ENCODE results near the gene ODAPH.
"Not testable (repeated sequence)": the region's sequence is repeated elsewhere in the genome, so short reads cannot be mapped to it uniquely, and the experiment has no call there.

The ODAPH gene, protein sequence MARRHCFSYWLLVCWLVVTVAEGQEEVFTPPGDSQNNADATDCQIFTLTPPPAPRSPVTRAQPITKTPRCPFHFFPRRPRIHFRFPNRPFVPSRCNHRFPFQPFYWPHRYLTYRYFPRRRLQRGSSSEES

DNA sequence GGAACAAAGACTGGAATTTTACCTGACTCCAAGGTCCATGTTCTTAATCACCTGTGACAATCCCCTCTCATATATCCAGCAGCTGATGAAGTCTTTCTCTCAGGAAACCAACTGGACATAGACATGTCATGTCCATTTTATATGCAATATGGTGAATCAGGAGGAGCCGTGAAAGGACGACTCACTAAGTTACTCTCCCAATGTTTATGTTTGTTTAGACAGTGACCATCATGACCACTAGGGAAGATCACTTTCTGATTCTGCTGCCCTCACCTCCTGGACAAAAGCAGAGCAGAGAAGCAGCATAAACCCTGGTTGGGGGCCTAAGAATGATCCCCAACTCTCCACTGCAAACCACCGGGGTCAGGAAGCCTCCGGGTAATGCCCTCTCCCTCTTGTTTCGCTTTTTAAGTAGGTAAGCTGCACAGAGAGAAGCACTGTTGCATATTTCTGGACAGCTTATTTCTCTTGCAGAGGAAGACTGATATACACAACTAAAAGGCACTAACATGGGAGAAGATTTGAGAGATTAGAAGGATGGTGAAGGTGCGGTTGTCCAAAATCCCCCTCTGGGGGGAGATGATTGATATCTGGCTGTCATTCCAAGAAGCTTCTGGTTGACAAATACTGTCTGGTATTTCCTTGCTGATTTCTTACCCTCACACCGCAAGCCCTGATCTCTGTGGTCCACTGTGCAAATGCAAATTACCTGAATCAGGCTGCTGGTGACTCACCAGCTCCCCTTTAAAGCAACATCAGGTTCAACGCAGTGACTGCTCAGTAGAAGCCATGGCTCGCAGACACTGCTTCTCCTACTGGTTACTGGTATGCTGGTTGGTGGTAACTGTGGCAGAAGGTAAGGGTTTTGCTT is at the start of gene ODAPH:
ODAPH (plus strand) TSS at position 773 of the 871 bp plus-strand sequence; CDS start at position 790, 17 bp downstream.
- DNase-seq: peak; percentile 20

DNA sequence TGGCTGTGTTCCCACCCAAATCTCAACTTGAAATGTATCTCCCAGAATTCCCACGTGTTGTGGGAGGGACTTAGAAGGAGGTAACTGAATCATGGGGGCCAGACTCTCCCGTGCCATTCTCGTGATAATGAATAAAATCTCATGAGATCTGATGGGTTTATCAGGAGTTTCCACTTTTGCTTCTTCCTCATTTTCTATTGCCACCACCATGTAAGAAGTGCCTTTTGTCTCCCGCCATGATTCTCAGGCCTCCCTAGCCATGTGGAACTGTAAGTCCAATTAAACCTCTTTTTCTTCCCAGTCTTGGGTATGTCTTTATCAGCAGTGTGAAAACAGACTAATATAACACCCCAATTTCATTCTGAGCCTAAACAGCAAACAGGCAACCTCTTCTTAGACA is 46.3 kb upstream of the ODAPH start:
- DNase-seq: not testable (repeated sequence)

DNA sequence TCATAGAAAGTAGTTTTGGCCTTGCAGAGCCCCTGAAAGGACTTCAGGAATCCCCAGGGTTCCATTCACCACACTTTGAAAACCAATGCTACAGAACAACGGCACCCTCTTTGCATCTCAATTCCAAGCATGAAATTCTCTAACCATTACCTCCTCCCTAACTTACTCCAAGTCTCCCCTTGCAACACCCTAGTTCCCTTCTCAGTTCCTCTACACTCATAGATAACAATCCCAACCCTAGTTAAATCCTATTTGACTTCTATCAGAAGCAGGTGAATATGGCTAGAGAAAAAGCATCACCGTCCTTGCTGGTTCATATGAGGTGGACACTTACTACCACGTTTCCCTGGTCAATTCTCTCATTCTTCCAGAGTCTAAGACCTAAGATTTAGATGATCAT is 44.0 kb upstream of the ODAPH start:
- DNase-seq: no peak

DNA sequence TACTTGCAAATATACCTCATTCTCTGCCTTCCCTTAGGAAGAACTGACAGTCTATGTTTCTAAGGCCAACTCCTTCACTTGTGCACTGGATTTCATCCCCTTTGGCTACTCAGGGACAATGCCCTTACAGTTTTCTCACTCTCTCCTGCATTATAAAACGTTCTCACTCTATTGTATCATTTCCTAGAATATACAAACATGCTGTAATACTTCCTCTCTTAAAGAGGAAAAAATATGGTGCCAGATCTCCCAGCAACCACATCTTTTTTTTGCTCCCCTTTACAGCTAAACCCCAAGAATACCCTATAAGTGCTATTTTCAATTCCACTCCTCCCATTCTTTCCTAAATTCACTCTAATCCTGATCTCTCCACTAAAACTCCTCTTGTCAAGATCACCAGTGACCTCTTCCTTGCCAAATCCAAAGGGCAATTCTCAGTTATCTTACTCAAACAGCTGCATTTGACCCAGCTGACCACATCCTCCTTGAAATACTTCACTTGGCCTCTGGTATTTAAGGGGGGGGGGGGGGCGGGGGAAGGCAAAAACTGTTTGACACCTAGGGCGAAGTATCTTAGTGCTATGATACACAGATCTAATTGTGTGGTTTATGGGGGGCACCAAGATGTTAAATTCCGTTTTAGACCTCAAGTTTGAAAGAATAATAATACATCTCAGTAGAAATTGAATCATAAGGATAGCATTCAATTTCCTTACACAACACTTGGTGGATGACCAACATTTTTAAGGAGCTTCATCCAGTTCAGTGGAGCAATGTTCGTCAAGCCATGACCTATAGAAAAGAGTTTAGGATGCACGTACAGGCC is 43.3 kb upstream of the ODAPH start:
- no peak for DNase-seq

DNA sequence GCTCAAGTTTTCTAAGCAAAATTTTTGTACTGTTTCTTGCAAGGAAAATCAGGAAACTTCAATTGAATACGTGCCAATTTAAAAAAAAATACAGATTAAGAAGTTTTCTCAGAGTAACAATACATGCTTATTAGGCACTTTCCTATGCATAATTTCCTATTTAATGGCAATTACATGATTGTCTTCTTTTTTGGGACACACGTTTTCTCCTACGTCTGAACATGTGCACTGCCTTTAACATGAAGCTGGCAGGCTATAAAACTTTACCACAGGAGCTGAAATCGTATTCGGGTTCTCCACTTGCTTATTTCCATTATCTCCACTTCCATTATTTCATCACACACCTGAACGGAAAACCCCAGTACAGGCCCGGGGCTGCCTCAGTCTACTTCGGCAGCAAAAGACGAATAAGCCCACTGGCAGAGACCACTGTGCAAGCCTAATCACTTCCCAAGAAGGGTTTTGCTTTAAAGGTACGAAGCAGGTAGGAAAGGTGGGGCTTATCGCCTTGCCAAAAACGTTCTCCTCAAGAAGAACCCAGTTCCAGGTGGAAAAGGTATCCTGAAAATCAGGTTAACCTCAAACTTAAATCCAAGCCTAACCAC is 42.2 kb upstream of the ODAPH start:
- no peak for DNase-seq

DNA sequence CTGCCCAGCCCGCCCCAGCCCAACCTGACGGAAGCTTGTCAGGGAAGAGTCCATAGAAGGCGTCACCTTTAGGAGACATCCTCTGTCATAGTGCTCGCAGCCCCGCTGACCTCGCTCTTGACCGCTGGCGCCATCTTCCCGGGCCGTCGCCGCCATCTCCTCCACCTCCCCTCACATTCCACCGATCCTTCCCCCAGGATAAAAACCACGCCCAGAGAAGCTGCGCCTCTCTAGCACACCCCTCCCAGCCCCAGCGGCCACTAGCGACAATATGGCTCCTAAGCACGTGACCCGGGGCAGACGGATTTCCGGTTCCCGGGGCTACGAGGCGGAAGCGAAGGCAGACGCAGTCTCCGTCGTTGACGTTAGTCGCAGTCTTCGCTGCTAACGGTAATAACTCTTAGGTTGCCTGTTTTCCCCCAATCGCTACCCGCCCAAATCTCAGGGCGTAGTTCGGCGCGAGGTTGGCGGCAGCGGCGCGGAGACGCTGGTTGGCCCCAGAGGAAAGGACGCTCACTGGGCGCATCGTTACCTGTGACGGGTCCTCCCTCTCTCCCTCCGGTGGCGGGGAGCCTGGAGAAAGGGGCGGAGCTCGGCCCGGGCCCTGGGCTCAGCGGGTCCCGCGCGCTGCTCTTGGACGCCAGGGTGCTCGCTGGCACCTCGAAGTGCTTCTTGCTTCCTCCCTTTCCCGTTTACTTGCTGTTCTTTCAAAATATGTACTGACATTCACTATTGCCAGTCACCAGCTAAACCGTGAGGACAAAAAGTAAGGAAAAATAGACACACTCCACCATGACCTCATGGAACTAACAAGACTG is 41.5 kb upstream of the ODAPH start, which contains the start of the genes RCHY1 and THAP6:
RCHY1 (minus strand) TSS at position 273 of the 818 bp plus-strand sequence; CDS start at position 156, 117 bp downstream.
THAP6 (plus strand) TSS at position 343 of the 818 bp plus-strand sequence. CDS start 980 bp downstream, outside the sequence.
- DNase-seq: peak; percentile 88

DNA sequence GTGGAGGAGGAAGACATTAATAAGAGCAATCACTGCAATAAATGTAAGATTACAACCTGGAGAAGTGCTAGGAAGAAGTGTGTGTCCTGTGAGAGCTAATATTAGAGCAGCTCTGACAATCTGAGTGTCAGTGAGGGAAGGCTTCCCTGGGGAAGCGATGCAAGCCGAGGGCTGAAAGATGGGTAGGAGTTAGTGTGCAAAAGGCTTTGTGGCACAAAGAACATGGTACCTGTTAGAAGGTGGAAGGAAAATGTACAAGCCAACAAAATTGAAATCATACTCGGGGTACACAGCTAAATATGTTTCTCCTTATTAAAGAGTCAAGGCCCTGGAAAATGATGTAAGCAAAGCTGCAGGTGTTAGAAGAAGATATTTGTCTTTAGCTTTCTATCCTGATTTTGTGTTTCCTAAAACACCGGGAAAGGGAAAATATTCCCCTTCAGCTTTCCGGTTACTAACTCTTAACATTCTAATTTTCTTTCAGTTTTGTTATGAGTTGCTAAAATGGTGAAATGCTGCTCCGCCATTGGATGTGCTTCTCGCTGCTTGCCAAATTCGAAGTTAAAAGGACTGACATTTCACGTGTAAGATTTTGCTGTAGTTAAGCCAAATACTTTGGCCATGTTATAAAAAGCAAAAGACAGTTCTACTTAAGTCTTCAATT is 40.8 kb upstream of the ODAPH start:
- no peak for DNase-seq

DNA sequence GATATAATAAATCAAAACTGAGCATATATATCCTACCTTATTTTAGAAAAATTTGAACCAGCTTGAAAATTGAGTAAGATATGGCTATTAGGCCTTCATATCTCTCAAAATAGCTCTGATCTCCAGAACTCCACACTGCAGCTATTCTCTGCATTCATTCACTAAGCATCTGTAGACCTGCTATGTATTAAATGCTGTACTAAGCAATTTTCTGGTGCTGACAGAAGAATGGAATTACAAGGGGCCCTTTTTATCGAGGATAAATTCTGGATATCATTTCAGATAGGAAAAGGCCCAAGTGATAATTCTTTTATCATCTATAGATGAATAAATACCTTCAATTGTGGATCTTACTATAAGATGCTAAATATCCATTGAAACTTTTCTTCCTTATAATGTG is 39.7 kb upstream of the ODAPH start:
- DNase-seq: no peak

DNA sequence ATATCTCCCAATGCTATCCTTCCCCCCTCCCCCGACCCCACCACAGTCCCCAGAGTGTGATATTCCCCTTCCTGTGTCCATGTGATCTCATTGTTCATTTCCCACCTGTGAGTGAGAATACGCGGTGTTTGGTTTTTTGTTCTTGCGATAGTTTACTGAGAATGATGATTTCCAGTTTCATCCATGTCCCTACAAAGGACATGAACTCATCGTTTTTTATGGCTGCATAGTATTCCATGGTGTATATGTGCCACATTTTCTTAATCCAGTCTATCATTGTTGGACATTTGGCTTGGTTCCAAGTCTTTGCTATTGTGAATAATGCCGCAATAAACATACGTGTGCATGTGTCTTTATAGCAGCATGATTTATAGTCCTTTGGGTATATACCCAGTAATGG is 36.4 kb upstream of the ODAPH start:
- not testable (repeated sequence) for DNase-seq

DNA sequence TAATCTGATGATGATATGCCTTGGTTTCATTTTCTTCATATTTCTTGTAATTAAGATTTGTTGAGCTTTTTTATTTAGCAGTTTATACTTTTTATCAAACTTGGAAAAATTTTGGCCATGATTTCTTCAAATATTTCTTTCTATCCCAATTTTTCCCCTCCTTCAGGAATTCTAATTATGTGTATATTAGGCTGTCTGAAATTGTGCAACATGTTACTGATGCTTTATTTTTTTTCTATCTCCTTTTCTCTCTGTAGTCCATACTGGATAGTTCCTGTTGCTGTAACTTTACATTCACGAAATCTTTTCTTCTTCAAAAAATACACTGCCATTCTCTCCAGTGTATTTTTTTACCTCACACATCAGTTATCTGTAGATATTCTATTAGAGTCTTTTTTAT is 30.8 kb upstream of the ODAPH start:
- DNase-seq: no peak

DNA sequence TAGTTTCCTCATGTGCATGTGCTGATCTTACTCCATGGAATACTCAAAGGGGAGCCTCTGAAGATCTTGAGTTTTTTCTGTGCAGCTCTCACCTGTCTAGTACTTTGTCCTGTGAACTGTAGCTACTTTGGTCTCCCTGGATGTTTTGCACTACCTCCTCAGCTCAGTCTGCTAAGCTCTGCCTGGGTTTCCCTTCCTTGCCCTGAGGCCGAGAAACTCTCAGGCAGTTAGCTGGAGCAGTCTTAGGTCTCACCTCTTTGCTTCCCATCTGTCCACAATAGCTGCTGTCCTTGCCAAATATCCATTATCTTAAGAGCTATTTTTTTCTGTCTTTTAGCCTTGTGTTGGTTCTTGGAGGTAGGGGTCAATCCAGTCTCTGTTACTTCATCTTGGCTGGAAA is 30.0 kb upstream of the ODAPH start:
- no peak for DNase-seq

DNA sequence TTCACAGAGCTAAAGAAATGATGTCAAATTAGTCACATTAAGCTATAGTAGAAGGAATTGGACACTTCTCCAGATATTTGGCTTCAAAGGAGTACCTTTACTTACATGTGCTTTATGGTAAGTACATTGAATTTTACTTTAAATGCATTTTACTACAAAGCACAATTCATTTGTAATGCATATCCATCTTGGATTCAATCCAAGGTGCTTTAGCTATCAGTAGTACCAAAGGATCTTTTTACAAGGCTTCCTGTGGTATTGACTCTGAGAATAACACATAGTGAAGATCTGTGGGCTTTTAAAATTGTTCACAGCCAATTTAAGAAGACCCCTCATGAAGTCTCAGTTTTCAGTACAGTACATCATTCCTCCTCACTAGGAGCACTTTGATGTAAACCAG is 28.4 kb upstream of the ODAPH start:
- DNase-seq: no peak

DNA sequence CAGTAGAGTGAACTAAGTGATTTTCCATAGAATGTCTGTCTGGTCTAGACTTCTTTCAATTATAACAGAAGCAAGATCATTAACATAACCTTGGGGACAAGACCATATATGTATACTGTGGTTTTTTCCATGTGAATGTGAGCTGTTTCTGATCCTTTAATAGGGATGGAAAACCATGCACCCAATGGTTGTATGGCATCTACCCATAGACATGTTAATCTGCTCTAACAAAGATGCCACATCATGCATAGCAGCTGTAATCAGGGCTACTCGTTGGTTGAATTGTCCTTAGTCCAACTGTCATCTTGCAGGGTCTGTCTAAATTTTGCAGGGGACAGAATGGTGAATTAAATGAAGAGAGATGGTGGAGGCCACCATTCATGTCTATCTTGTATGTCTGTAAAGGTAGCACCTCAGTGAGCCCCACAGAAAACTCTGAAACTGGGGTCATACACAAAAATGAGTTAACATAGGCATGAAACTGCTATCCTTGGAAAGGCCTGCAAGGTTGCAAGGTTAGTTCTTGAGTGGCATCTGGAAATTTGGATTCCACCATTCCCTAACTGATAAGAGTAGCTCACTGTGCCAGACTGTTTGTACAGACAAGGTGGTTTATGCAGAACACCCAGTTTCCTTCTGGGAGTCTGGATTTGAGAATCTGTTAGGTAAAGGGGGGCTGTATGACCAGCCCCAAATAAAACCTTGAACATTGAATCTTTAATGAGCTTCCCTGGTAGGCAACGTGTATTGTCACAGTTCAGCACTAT is 25.1 kb upstream of the ODAPH start:
- no peak for DNase-seq

DNA sequence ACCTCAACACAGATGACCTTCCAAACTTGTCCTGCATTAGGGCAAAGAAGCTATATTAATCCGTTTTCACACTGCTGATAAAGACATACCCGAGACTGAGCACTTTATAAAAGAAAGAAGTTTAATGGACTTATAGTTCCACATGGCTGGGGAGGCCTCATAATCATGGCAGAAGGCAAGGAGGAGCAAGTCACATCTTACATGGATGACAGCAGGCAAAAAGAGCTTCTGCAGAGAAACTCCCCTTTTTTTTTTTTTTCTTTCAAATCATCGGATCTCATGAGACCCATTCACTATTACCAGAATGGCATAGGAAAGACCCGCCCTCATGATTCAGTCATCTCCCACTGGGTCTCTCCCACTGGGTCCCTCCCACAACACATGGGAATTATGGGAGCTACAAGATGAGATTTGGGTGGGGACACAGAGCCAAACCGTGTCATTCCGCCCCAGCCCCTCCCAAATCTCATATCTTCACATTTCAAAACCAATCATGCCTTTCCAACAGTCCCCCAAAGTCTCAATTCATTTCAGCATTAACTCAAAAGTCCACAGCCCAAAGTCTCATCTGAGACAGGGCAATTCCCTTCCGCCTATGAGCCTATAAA is 24.2 kb upstream of the ODAPH start:
- not testable (repeated sequence) for DNase-seq

DNA sequence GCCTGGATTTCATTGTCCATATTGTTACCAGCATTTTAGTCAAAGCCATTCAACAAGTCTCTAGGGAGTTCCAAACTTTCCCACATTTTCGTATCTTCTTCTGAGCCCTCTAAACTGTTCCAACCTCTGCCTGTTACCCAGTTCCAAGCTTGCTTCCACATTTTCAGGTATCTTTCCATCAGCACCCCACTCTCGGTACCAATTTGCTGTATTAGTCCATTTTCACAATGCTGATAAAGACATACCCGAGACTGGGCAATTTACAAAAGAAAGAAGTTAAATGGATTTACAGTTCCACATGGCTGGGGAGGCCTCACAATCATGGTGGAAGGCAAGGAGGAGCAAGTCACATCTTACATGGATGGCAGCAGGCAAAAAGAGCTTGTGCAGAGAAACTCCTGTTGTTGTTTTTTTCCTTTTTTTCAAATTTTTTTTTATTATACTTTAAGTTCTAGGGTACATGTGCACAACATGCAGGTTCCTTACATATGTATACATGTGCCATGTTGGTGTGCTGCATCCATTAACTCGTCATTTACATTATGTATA is 22.5 kb upstream of the ODAPH start:
- not testable (repeated sequence) for DNase-seq

DNA sequence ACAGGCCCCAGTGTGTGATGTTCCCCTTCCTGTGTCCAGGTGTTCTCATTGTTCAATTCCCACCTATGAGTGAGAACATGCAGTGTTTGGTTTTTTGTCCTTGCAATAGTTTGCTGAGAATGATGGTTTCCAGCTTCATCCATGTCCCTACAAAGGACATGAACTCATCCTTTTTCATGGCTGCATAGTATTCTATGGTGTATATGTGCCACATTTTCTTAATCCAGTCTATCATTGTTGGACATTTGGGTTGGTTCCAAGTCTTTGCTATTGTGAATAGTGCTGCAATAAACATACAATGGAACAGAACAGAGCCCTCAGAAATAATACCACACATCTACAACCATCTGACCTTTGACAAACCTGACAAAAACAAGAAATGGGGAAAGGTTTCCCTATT is 21.9 kb upstream of the ODAPH start:
- not testable (repeated sequence) for DNase-seq

DNA sequence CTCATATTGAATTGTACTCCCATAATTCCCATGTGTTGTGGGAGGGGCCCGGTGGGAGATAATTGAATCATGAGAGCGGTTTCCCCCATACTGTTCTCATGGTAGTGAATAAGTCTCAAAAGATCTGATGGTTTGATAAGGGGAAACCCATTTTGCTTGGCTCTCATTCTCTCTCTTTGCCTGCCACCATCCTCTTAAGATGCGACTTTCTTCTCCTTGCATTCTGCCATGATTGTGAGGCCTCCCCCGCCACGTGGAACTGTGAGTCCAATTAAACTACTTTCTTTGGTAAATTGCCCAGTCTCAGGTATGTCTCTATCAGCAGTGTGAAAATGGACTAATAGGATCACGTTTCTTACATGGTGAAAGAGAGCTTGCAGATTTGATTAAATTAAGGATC is 18.6 kb upstream of the ODAPH start:
- DNase-seq: not testable (repeated sequence)

DNA sequence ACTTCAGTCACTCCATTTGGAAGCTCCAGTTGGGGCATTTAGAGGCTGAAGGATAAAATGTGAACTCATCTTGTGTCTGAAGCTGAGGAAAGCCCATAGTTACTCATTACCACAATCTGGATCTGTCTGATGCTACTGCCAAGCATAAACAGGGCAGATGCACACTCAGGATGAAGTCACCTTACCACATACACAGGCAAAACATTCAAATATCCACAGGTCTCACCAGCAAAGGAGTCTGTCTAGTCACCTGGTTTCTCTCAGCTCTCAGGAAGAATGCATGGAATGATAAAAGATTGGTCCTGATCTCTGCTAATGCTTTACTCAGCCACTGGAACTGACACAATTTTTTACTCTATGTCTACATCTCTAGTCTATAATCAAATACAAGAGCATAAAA is 13.0 kb upstream of the ODAPH start:
- DNase-seq: no peak

DNA sequence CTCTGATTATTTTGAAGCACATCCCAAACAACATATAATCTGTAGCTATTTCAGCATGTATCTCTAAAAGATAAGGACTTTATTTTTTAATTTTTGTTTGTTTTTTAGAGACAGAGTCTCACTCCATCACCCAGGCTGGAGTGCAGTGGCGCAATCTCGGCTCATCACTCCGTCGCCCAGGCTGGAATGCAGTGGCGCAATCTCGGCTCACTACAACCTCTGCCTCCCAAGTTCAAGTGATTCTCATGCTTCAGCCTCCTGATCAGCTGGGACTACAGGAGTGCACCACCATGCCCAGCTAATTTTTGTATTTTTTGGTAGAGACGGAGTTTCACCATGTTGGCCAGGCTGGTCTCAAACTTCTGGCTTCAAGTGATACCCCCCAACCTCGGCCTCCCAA is 11.6 kb upstream of the ODAPH start:
- not testable (repeated sequence) for DNase-seq

DNA sequence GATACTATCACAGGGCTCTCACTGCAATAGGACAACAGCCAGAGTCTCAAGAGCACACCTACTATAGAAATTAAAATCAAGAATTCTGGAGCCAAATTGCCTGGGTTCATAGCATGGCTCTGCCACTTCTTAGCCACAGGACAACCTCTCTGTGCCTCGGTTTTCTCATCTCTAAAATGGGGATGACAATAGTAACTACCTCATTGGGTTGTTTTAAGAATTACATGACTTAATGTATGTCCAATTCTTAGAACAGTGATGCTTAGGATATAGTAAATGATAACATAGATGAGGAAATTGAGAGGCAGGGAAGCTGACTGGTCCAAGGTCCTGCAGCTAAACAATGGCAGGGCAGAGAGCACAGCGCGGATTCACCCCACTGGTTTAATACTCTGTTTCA is 11.0 kb upstream of the ODAPH start:
- no peak for DNase-seq

All from activated effector memory CD4-positive, alpha-beta T cell treated with Interleukin-2 at 50 U/mL for 16 hours (primary cell).